GM12892 (cell line): ENCODE results near the gene UGT1A6.
"Not testable (repeated sequence)": the region's sequence is repeated elsewhere in the genome, so short reads cannot be mapped to it uniquely, and the experiment has no call there.

ENCODE experiments used
- POLR2A ChIP-seq: IDR thresholded peaks from 2 replicates; pipeline ENCODE4 v1.6.1; 2011; ENCODE audit warnings: low read depth, low read length, control low read depth
- POLR2AphosphoS5 ChIP-seq: IDR thresholded peaks from 2 replicates; pipeline ENCODE4 v1.6.1; 2011; ENCODE audit warnings: low read depth, low read length, control low read depth
- TAF1 ChIP-seq: IDR thresholded peaks from 2 replicates; pipeline ENCODE4 v1.6.1; 2011; ENCODE audit warnings: low read depth, mild to moderate bottlenecking, control low read depth, low read length, borderline replicate concordance

- TF ChIP-seq POLR2A, POLR2AphosphoS5, TAF1: not testable (repeated sequence)
Measured at GRCh38 chr2:233655943-233656342, 36.7 kb upstream of the UGT1A6 start.
